Muscle of back (tissue), 11 donors: ENCODE results near the gene VSTM2L. TPM values are rescaled to one million over a fixed set of nuclear protein-coding genes. Genes with fewer than 3 reads are reported as not detected.

ENCODE experiments used
- DNase-seq, 3 donors: peaks; one replicate each; pipeline versions ENCODE4 v3.0.0 to v3.0.0-alpha.2; 2013
- polyA plus RNA-seq, 10 donors: library from polyadenylated mRNA; unstranded; fragments of 120-200 nt; gene quantifications; one replicate each; pipeline ENCODE4 v1.2.1, GENCODE V29; 2013; ENCODE audit not compliant: insufficient read length in 10 of 10

The VSTM2L gene
- polyA plus RNA-seq, 10 donors = 0.80 to 3.9 (median 2.1) TPM

GRCh38 chr20:37877832-37878772 lies 24.8 kb upstream of the VSTM2L start:
- no peak for DNase-seq

- DNase-seq = no peak
Observed at GRCh38 chr20:37878835-37879599, 23.9 kb upstream of the VSTM2L start.

- no peak for DNase-seq
Observed at GRCh38 chr20:37879843-37880242, 23.1 kb upstream of the VSTM2L start.

- DNase-seq = peak; percentile 69 to 83 (median 69)
Observed at GRCh38 chr20:37880726-37881591, 22.0 kb upstream of the VSTM2L start.

- DNase-seq = no peak
Observed at GRCh38 chr20:37881601-37882343, 21.2 kb upstream of the VSTM2L start.

- DNase-seq = no peak
Observed at GRCh38 chr20:37882961-37883712, 19.8 kb upstream of the VSTM2L start.

- DNase-seq = no peak
Observed at GRCh38 chr20:37885042-37885441, 17.9 kb upstream of the VSTM2L start.

GRCh38 chr20:37885593-37886503 lies 17.1 kb upstream of the VSTM2L start:
- DNase-seq = no peak

- DNase-seq = no peak
Observed at GRCh38 chr20:37886851-37887297, 16.1 kb upstream of the VSTM2L start.

- no peak for DNase-seq
Observed at GRCh38 chr20:37888641-37889040, 14.3 kb upstream of the VSTM2L start.

GRCh38 chr20:37890108-37890507 lies 12.8 kb upstream of the VSTM2L start:
- DNase-seq = no peak

- no peak for DNase-seq
Observed at GRCh38 chr20:37890643-37891042, 12.3 kb upstream of the VSTM2L start.

GRCh38 chr20:37892001-37892400 lies 10.9 kb upstream of the VSTM2L start:
- DNase-seq = no peak

- DNase-seq = no peak
Observed at GRCh38 chr20:37893566-37894241, 9.2 kb upstream of the VSTM2L start.

- DNase-seq = no peak
Observed at GRCh38 chr20:37894454-37894853, 8.5 kb upstream of the VSTM2L start.

- no peak for DNase-seq
Observed at GRCh38 chr20:37895166-37895565, 7.8 kb upstream of the VSTM2L start.

GRCh38 chr20:37896932-37897548 lies 5.9 kb upstream of the VSTM2L start:
- no peak for DNase-seq
